ENCODE data around the gene SOX9.
"Not testable (repeated sequence)": the region's sequence is repeated elsewhere in the genome, so short reads cannot be mapped to it uniquely, and the experiment has no call there.

The SOX9 gene

GRCh38 chr17:72128039-72128438 is 7.2 kb downstream of the SOX9 start:
- Mint-ChIP-seq H3K4me1 (peaks cover 2% of the 10 kb centered on the region), H3K36me3 (ENCODE audit: low read depth) (peaks cover 5% of the 10 kb centered on the region), H3K27me3 (peaks cover 26% of the 10 kb centered on the region), H3K9me3 (peaks cover 6% of the 10 kb centered on the region), H3K27ac (no peak overlapping the region), H3K4me3 (no peak overlapping the region)
- DNase-seq (no peak), ATAC-seq (no peak)

DNA sequence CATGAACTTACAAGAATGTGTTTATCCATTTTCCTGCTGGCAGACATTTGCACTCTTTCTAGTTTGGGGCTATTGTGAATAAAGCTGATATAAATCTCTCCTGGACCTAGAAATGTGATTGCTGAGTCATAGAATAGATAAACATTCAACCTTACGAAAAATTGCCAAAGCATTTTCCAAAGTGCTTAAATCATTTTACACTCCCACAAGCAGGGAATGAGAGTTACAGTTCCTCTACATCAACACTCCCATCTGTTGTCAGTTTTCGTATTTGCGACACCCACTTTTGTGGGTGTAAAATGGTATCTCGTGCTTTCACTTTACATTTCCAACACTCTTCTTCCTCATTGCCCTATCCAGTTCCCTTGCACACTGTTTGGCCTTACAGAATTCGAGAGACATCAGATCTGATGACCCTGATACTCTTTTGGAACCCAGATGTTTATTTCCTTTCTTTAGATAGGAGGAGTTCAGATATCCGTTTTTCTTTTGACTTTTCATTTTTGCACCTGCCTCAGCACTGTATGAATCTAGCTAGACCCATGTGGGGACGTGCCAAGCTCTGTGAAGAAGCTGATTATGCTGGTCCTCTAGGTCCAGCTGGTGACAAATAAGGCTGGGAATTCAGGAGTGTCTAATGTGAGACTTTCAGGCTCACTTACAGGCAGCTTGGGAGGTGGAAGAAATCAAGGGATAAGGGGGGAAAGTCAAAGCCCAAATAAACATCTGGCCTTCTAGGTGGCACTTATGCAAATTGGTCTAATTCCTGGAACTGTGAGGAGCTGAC is 14.0 kb downstream of the SOX9 start:
- no peaks in the 10 kb centered on the region for H3K36me3 Mint-ChIP-seq (ENCODE audit: low read depth)
- H3K27ac Mint-ChIP-seq: no peak overlapping the region
- ATAC-seq: no peak
- no peaks in the 10 kb centered on the region for H3K9me3 Mint-ChIP-seq
- no peak for DNase-seq
- no peaks in the 10 kb centered on the region for H3K4me1 Mint-ChIP-seq
- H3K27me3 Mint-ChIP-seq: peaks cover 1% of the 10 kb centered on the region
- H3K4me3 Mint-ChIP-seq: no peak overlapping the region

- Mint-ChIP-seq H3K4me1 (no peaks in the 10 kb centered on the region), H3K36me3 (ENCODE audit: low read depth) (no peaks in the 10 kb centered on the region), H3K27me3 (peaks cover 3% of the 10 kb centered on the region), H3K27ac (no peak overlapping the region), H3K4me3 (no peak overlapping the region), H3K9me3 (no peaks in the 10 kb centered on the region)
- DNase-seq: no peak
- ATAC-seq: no peak
These were observed 14.9 kb downstream of the SOX9 start for GRCh38 chr17:72135546-72136325.

GRCh38 chr17:72136692-72137091 is 15.9 kb downstream of the SOX9 start:
- Mint-ChIP-seq H3K36me3 (ENCODE audit: low read depth) (no peaks in the 10 kb centered on the region), H3K27me3 (peaks cover 3% of the 10 kb centered on the region), H3K27ac (no peak overlapping the region), H3K9me3 (no peaks in the 10 kb centered on the region), H3K4me1 (no peaks in the 10 kb centered on the region), H3K4me3 (no peak overlapping the region)
- ATAC-seq: no peak
- DNase-seq: no peak

GRCh38 chr17:72137161-72137560 is 16.3 kb downstream of the SOX9 start:
- H3K9me3 Mint-ChIP-seq: no peaks in the 10 kb centered on the region
- no peak overlapping the region for H3K27ac Mint-ChIP-seq
- no peaks in the 10 kb centered on the region for H3K4me1 Mint-ChIP-seq
- H3K27me3 Mint-ChIP-seq: peaks cover 3% of the 10 kb centered on the region
- no peak for ATAC-seq
- no peaks in the 10 kb centered on the region for H3K36me3 Mint-ChIP-seq (ENCODE audit: low read depth)
- H3K4me3 Mint-ChIP-seq: no peak overlapping the region
- no peak for DNase-seq

DNA sequence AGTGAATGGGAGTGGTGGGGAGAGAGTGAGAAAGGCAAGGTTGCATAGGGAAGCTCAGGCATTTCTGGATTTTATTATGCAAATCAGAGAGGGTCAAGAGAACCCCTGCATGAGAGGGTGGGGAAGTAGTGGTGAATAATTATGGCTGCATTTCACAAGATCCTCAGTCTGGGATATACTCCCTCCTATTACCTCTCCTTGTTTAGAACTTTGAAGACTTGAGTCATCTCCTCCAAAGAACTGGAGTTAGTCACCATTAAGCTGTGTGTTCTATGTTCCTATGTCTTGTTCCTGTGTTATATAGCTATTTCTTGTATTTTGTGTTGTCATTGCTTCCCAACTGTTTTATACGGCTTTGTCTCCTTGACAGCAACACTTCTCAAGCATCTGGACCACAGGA is 18.4 kb downstream of the SOX9 start:
- H3K9me3 Mint-ChIP-seq: no peaks in the 10 kb centered on the region
- H3K4me3 Mint-ChIP-seq: no peak overlapping the region

DNA sequence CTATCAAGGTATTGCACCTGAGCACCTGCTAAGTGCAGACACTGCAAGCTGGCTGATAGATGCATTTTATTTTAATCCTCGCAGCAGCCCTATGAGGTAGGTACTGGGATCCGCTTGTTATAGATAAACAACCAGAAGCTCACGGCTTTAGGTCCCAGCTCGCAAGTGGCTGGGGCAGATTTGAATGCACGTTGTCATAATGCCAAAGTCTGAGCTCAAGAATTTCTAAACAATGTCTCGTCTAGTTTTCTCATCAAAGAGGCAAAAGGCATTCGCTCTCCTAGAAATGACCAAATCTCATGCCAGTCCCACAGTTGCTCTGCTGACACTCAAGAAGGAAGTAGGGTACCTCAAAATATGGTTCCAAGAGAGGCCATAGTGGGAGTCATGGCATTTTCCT is 20.5 kb downstream of the SOX9 start:
- Mint-ChIP-seq H3K27me3 (peaks cover 2% of the 10 kb centered on the region), H3K4me3 (no peak overlapping the region), H3K4me1 (no peaks in the 10 kb centered on the region), H3K9me3 (no peaks in the 10 kb centered on the region), H3K36me3 (ENCODE audit: low read depth) (no peaks in the 10 kb centered on the region), H3K27ac (no peak overlapping the region)
- ATAC-seq (no peak), DNase-seq (no peak)

More for the DNA sequence above, 18.4 kb downstream of the SOX9 start:
- no peak overlapping the region for H3K27ac Mint-ChIP-seq
- H3K4me1 Mint-ChIP-seq: no peaks in the 10 kb centered on the region
- H3K27me3 Mint-ChIP-seq: peaks cover 2% of the 10 kb centered on the region
- no peak for ATAC-seq
- H3K36me3 Mint-ChIP-seq (ENCODE audit: low read depth): no peaks in the 10 kb centered on the region
- DNase-seq: no peak

- H3K4me1 Mint-ChIP-seq; H3K9me3 Mint-ChIP-seq; DNase-seq; H3K4me3 Mint-ChIP-seq; H3K27me3 Mint-ChIP-seq; H3K27ac Mint-ChIP-seq; ATAC-seq; H3K36me3 Mint-ChIP-seq (ENCODE audit: low read depth): not testable (repeated sequence)
These were observed 21.3 kb downstream of the SOX9 start for GRCh38 chr17:72142097-72142496.

- Mint-ChIP-seq H3K4me3 (no peak overlapping the region), H3K9me3 (no peaks in the 10 kb centered on the region), H3K36me3 (ENCODE audit: low read depth) (no peaks in the 10 kb centered on the region), H3K4me1 (no peaks in the 10 kb centered on the region), H3K27me3 (peaks cover 2% of the 10 kb centered on the region), H3K27ac (no peak overlapping the region)
- DNase-seq: no peak
- ATAC-seq: no peak
These were observed 21.8 kb downstream of the SOX9 start for GRCh38 chr17:72142614-72143013.

DNA sequence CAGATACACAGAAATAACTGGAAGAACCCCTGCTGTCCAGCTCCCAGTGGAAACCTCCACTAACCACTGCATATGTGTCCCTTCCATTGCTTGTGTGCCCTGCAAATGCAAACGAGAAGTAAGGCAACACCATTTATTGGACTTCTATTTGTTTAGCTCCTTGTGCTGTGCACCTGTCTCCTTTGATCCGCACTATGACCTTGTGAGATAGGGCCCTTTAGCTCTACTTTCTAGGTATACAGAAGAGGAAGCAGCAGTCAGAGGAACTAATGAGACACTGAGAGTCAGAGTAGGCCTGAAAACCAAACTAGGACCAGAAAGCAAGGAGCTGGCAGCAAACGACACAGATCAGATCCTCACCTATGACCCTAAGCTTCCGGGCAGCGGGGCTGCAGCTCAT is 22.4 kb downstream of the SOX9 start:
- no peaks in the 10 kb centered on the region for H3K36me3 Mint-ChIP-seq (ENCODE audit: low read depth)

DNA sequence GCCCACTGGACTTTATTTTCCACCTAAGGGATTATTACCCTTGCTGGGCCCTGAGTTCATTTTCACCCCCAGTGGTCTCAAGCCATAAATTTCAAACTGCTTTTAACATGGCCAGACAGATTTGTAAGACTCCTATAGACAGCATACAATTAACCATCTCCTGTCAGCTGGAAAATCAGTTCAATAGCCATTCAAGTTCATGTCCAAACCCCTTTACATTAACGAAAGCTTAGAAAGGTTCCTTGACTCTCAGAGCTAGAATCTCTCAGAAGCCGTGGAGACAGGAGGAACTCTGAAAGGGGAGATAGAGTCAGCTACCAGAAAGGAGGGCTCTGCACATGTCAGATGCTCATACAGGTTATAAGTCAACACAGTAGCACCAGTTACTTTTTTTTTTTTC is 23.3 kb downstream of the SOX9 start:
- ATAC-seq: no peak
- Mint-ChIP-seq H3K27ac (no peak overlapping the region), H3K9me3 (no peaks in the 10 kb centered on the region)

More for the DNA sequence above, 22.4 kb downstream of the SOX9 start:
- Mint-ChIP-seq H3K9me3 (no peaks in the 10 kb centered on the region), H3K27me3 (peaks cover 2% of the 10 kb centered on the region), H3K4me3 (no peak overlapping the region), H3K4me1 (no peaks in the 10 kb centered on the region), H3K27ac (no peak overlapping the region)
- no peak for ATAC-seq
- DNase-seq: no peak

GRCh38 chr17:72145562-72145961 is 24.7 kb downstream of the SOX9 start:
- Mint-ChIP-seq H3K36me3 (ENCODE audit: low read depth) (no peaks in the 10 kb centered on the region), H3K9me3 (no peaks in the 10 kb centered on the region), H3K27me3 (peaks cover 2% of the 10 kb centered on the region), H3K4me3 (no peak overlapping the region), H3K27ac (no peak overlapping the region), H3K4me1 (no peaks in the 10 kb centered on the region)
- ATAC-seq (no peak), DNase-seq (no peak)

More for the DNA sequence above, 23.3 kb downstream of the SOX9 start:
- DNase-seq: no peak
- Mint-ChIP-seq H3K4me1 (no peaks in the 10 kb centered on the region), H3K4me3 (no peak overlapping the region), H3K36me3 (ENCODE audit: low read depth) (no peaks in the 10 kb centered on the region), H3K27me3 (peaks cover 2% of the 10 kb centered on the region)

DNA sequence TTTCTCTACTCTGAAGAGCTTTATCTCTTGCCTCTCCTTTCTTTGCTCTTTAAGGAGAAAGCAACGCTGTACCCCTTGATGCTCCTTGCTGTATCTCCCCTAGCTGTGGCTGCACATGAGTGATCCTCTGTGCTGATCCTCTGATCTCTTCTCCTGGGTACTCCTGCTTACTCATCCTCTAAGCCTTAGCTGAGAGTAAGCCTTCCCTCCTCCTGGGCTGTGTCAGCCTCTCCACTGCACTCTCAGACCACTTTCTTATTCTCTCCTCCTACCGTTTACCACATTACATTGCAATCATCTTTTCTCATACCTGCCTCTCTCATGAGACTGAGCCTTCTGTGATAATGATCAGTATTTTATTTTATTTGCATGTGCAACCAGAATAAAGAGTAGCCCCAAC is 25.1 kb downstream of the SOX9 start:
- no peak overlapping the region for H3K4me3 Mint-ChIP-seq
- H3K9me3 Mint-ChIP-seq: no peaks in the 10 kb centered on the region
- H3K36me3 Mint-ChIP-seq (ENCODE audit: low read depth): no peaks in the 10 kb centered on the region
- no peaks in the 10 kb centered on the region for H3K4me1 Mint-ChIP-seq
- peaks cover 2% of the 10 kb centered on the region for H3K27me3 Mint-ChIP-seq
- DNase-seq (no peak), ATAC-seq (no peak)
- no peak overlapping the region for H3K27ac Mint-ChIP-seq

GRCh38 chr17:72146371-72146770 is 25.6 kb downstream of the SOX9 start:
- Mint-ChIP-seq H3K27ac (no peak overlapping the region), H3K36me3 (ENCODE audit: low read depth) (no peaks in the 10 kb centered on the region), H3K27me3 (peaks cover 2% of the 10 kb centered on the region), H3K4me1 (no peaks in the 10 kb centered on the region), H3K9me3 (no peaks in the 10 kb centered on the region), H3K4me3 (no peak overlapping the region)
- ATAC-seq (no peak), DNase-seq (no peak)
